ENCODE measurements around the gene SUSD1.

GRCh38 chr9:112015149-112015548, 159.9 kb downstream of the SUSD1 start:
- TF ChIP-seq ATF3 (IDR thresholded peaks at IDR 0.05) (no peak), POLR2AphosphoS5 (IDR thresholded peaks at IDR 0.05; ENCODE audit: low read depth, low read length) (no peak), CTCF (IDR thresholded peaks at IDR 0.05 in 2 of 3, conservative IDR thresholded peaks at IDR 0.05 in 1 of 3; ENCODE audit: borderline replicate concordance in 1 of 3, insufficient read depth in 1 of 3, low read depth in 2 of 3, low read length in 2 of 3) (no peak), MAX (IDR thresholded peaks at IDR 0.05) (no peak), RAD21 (IDR thresholded peaks at IDR 0.05; ENCODE audit: low read depth) (no peak), ELF1 (IDR thresholded peaks at IDR 0.05; ENCODE audit: borderline replicate concordance, low read depth) (no peak), ZNF274 (IDR thresholded peaks at IDR 0.05; ENCODE audit: low read depth, low read length) (no peak)

Data from HCT116 (cell line).